H1 (cell line): Measurements from ENCODE around the gene ASAP3. TPM values are rescaled to one million over a fixed set of nuclear protein-coding genes. Genes with fewer than 3 reads are reported as not detected.

Source experiments
- CTCF ChIA-PET: fragments of 300-600 bp; sonication (Branson Sonifier 250); formaldehyde crosslinking; loops from one replicate; lab custom pipeline; 2021; ENCODE audit not compliant: partially characterized antibody; lab: Charles Lee
- POLR2A ChIA-PET: fragments of 300-600 bp; sonication (Branson Sonifier 250); formaldehyde crosslinking; loops from one replicate; lab custom pipeline; 2021; ENCODE audit warnings: inconsistent platforms; ENCODE audit not compliant: partially characterized antibody; lab: Charles Lee
- DNase-seq, 2 experiments: peaks; one replicate each; pipeline versions ENCODE4 v3.0.0 to v3.0.0-alpha.2; 2010 to 2022; ENCODE audit warnings: low spot score in 2 of 2, low read depth in 1 of 2, mixed read lengths in 1 of 2
- FAIRE-seq: peaks from 2 replicates; lab custom pipeline; 2011; peaks lifted over from hg19 to GRCh38; lab: Jason Lieb, UNC
- H2AFZ ChIP-seq: 2 replicates; pipeline ENCODE4 v1.8.1; 2012; ENCODE audit warnings: low read length, inconsistent platforms
- H2AK5ac ChIP-seq: 2 replicates; pipeline ENCODE4 v1.6.1; 2013; ENCODE audit warnings: low read depth, low read length
- H2BK120ac ChIP-seq: replicated peaks from 2 replicates; pipeline ENCODE3; 2013; ENCODE audit warnings: low read depth, low read length, inconsistent platforms
- H2BK12ac ChIP-seq: 2 replicates; pipeline ENCODE4 v1.6.1; 2013; ENCODE audit warnings: low read depth, low read length
- H2BK15ac ChIP-seq: 2 replicates; pipeline ENCODE4 v1.6.1; 2013; ENCODE audit warnings: low read length
- H2BK20ac ChIP-seq: 2 replicates; pipeline ENCODE4 v1.6.1; 2013; ENCODE audit warnings: low read length
- H2BK5ac ChIP-seq: 2 replicates; pipeline ENCODE4 v1.6.1; 2013; ENCODE audit warnings: low read depth, low read length
- H3K14ac ChIP-seq: 2 replicates; pipeline ENCODE4 v1.6.1; 2013; ENCODE audit warnings: inconsistent platforms; ENCODE audit not compliant: insufficient read length
- H3K18ac ChIP-seq: 2 replicates; pipeline ENCODE4 v1.6.1; 2013; ENCODE audit warnings: low read length; ENCODE audit errors: extremely low read depth
- H3K23ac ChIP-seq: 2 replicates; pipeline ENCODE4 v1.6.1; 2013; ENCODE audit warnings: inconsistent platforms; ENCODE audit not compliant: insufficient read length
- H3K23me2 ChIP-seq: 2 replicates; pipeline ENCODE4 v1.6.1; 2013; ENCODE audit warnings: low read depth, low read length
- H3K27ac ChIP-seq: 2 replicates; pipeline ENCODE4 v1.6.1; 2011; ENCODE audit warnings: low read depth, low read length, inconsistent platforms
- H3K27me3 ChIP-seq, 4 experiments: replicated peaks in 1 of 4; 1 replicate in 1 of 4; 2 replicates in 3 of 4; pipeline versions ENCODE4 v1.6.1 to v1.8.1; 2011 to 2013; ENCODE audit warnings: low read length in 3 of 4, mild to moderate bottlenecking in 3 of 4, inconsistent platforms in 2 of 4, mixed read lengths in 2 of 4, moderate library complexity in 1 of 4; ENCODE audit not compliant: control insufficient read depth in 3 of 4, insufficient read depth in 3 of 4; ENCODE audit errors: extremely low read depth in 1 of 4
- H3K36me3 ChIP-seq, 4 experiments: 2 replicates each; pipeline versions ENCODE4 v1.6.1 to v1.8.1; 2011 to 2013; ENCODE audit warnings: mild to moderate bottlenecking in 4 of 4, low read length in 3 of 4, moderate library complexity in 2 of 4, control low read depth in 1 of 4, inconsistent platforms in 1 of 4; ENCODE audit not compliant: insufficient read depth in 4 of 4, control insufficient read depth in 2 of 4
- H3K4ac ChIP-seq: replicated peaks from 2 replicates; pipeline ENCODE3; 2013; ENCODE audit warnings: low read length, low read depth, mixed read lengths, inconsistent platforms; ENCODE audit not compliant: insufficient read length
- H3K4me1 ChIP-seq, 4 experiments: replicated peaks in 1 of 4; 1 replicate in 1 of 4; 2 replicates in 3 of 4; pipeline versions ENCODE4 v1.6.1 to v1.8.1; 2011 to 2013; ENCODE audit warnings: low read length in 3 of 4, inconsistent platforms in 2 of 4, mixed read lengths in 1 of 4; ENCODE audit not compliant: insufficient read depth in 4 of 4, control insufficient read depth in 3 of 4
- H3K4me2 ChIP-seq, 2 experiments: 2 replicates each; pipeline versions ENCODE4 v1.6.1 to v1.8.1; 2011 to 2013; ENCODE audit warnings: low read depth in 2 of 2, low read length in 2 of 2, control low read depth in 1 of 2, inconsistent platforms in 1 of 2, mild to moderate bottlenecking in 1 of 2; ENCODE audit not compliant: insufficient read depth in 1 of 2
- H3K4me3 ChIP-seq, 4 experiments: fragments of 200-600, 300-600 bp in 1 of 4; sonication (generic), shearing (Covaris generic), sonication (Bioruptor Twin) in 1 of 4; 2 replicates each; pipeline versions ENCODE4 v1.5.1 to v1.8.1; 2011 to 2016; ENCODE audit warnings: low read length in 4 of 4, low read depth in 3 of 4, control low read depth in 2 of 4, inconsistent platforms in 2 of 4, mild to moderate bottlenecking in 2 of 4, mixed read lengths in 1 of 4, moderate library complexity in 1 of 4; ENCODE audit not compliant: insufficient read depth in 2 of 4; ENCODE audit errors: extremely low read depth in 1 of 4
- H3K56ac ChIP-seq: replicated peaks from 2 replicates; pipeline ENCODE3; 2013; ENCODE audit warnings: low read depth, mild to moderate bottlenecking, mixed read lengths, low read length, inconsistent platforms; ENCODE audit not compliant: insufficient read length
- H3K79me1 ChIP-seq: 2 replicates; pipeline ENCODE4 v1.6.1; 2013; ENCODE audit warnings: low read depth, low read length, control low read depth
- H3K79me2 ChIP-seq, 2 experiments: 2 replicates each; pipeline versions ENCODE4 v1.6.1 to v1.8.1; 2012 to 2013; ENCODE audit warnings: low read length in 2 of 2, mild to moderate bottlenecking in 2 of 2, inconsistent platforms in 1 of 2; ENCODE audit not compliant: insufficient read depth in 2 of 2, control insufficient read depth in 1 of 2
- H3K9ac ChIP-seq, 4 experiments: replicated peaks in 1 of 4; 1 replicate in 1 of 4; 2 replicates in 3 of 4; pipeline versions ENCODE4 v1.6.1 to v1.8.1; 2011 to 2013; ENCODE audit warnings: low read depth in 3 of 4, low read length in 3 of 4, control low read depth in 2 of 4, mild to moderate bottlenecking in 2 of 4, moderate library complexity in 2 of 4, inconsistent platforms in 1 of 4; ENCODE audit errors: extremely low read depth in 1 of 4
- H3K9me3 ChIP-seq, 2 experiments: 2 replicates each; pipeline versions ENCODE4 v1.6.1 to v1.8.1; 2012 to 2013; ENCODE audit warnings: mild to moderate bottlenecking in 2 of 2, moderate library complexity in 2 of 2, control low read depth in 1 of 2, inconsistent platforms in 1 of 2, low read depth in 1 of 2, low read length in 1 of 2, mixed read lengths in 1 of 2; ENCODE audit not compliant: insufficient read depth in 2 of 2
- H4K20me1 ChIP-seq, 2 experiments: replicated peaks in 1 of 2; 2 replicates each; pipeline versions ENCODE3 to v1.8.1; 2011 to 2013; ENCODE audit warnings: inconsistent platforms in 2 of 2, low read length in 2 of 2, mild to moderate bottlenecking in 1 of 2; ENCODE audit not compliant: insufficient read depth in 2 of 2, control insufficient read depth in 1 of 2
- H4K5ac ChIP-seq: 2 replicates; pipeline ENCODE4 v1.6.1; 2013; ENCODE audit warnings: low read length, low read depth, mixed read lengths, inconsistent platforms; ENCODE audit not compliant: insufficient read length
- H4K8ac ChIP-seq: 2 replicates; pipeline ENCODE4 v1.8.0; 2013; ENCODE audit warnings: mild to moderate bottlenecking, moderate library complexity, low read length, inconsistent platforms; ENCODE audit not compliant: insufficient read depth; ENCODE audit errors: extremely low read depth
- H4K91ac ChIP-seq: replicated peaks from 2 replicates; pipeline ENCODE3; 2013; ENCODE audit warnings: low read length, mixed read lengths, inconsistent platforms; ENCODE audit not compliant: insufficient read length
- ATF3 ChIP-seq: IDR thresholded peaks from 2 replicates; pipeline ENCODE4 v1.6.1; 2011; ENCODE audit warnings: low read depth, mild to moderate bottlenecking, low read length; ENCODE audit not compliant: insufficient read depth
- BCL11A ChIP-seq, 2 experiments: IDR thresholded peaks; one replicate each; pipeline ENCODE4 v1.6.1; 2011; ENCODE audit warnings: low read depth in 2 of 2, low read length in 2 of 2, mild to moderate bottlenecking in 2 of 2
- CBX5 ChIP-seq: fragments of 300-800, 300-1000 bp; sonication (generic); IDR thresholded peaks from 2 replicates; pipeline ENCODE4 v1.7.1; 2016; ENCODE audit warnings: antibody characterized with exemption, low read length, low read depth
- GABPA ChIP-seq: IDR thresholded peaks from 2 replicates; pipeline ENCODE4 v1.6.1; 2011; ENCODE audit warnings: mild to moderate bottlenecking, low read length, moderate library complexity, borderline replicate concordance; ENCODE audit not compliant: insufficient read depth
- GTF2F1 ChIP-seq: IDR thresholded peaks from 2 replicates; pipeline ENCODE4 v1.6.1; 2012; ENCODE audit warnings: low read depth, low read length, improper control_type of control experiment, borderline replicate concordance
- HDAC2 ChIP-seq, 2 experiments: fragments of 300-600 bp in 1 of 2; sonication (generic) in 1 of 2; IDR thresholded peaks; 2 replicates each; pipeline ENCODE4 v1.6.1; 2011 to 2012; ENCODE audit warnings: low read depth in 2 of 2, low read length in 2 of 2, mild to moderate bottlenecking in 2 of 2, moderate library complexity in 2 of 2, borderline replicate concordance in 1 of 2, inconsistent platforms in 1 of 2
- KDM1A ChIP-seq: fragments of 200-600, 300-600 bp; sonication (generic); IDR thresholded peaks from 2 replicates; pipeline ENCODE4 v1.7.1; 2016; ENCODE audit warnings: mild to moderate bottlenecking, low read length, borderline replicate concordance
- POLR2A ChIP-seq, 2 experiments: IDR thresholded peaks; 1 replicate in 1 of 2; 2 replicates in 1 of 2; pipeline ENCODE4 v1.6.1; 2011; ENCODE audit warnings: low read depth in 2 of 2, low read length in 2 of 2, mild to moderate bottlenecking in 2 of 2; ENCODE audit errors: control extremely low read depth in 1 of 2
- RAD21 ChIP-seq, 2 experiments: IDR thresholded peaks in 1 of 2; conservative IDR thresholded peaks in 1 of 2; 2 replicates each; pipeline ENCODE4 v1.6.1; 2011; ENCODE audit warnings: low read depth in 2 of 2, low read length in 2 of 2, improper control_type of control experiment in 1 of 2, inconsistent platforms in 1 of 2, mild to moderate bottlenecking in 1 of 2, moderate library complexity in 1 of 2
- SP2 ChIP-seq: IDR thresholded peaks from 2 replicates; pipeline ENCODE4 v1.6.1; 2012; ENCODE audit warnings: mild to moderate bottlenecking, low read length, inconsistent platforms
- SUZ12 ChIP-seq: fragments of 200-600 bp; sonication (generic); IDR thresholded peaks from 2 replicates; pipeline ENCODE4 v1.6.1; 2012; ENCODE audit warnings: mild to moderate bottlenecking, inconsistent platforms, low read length, moderate library complexity, mixed read lengths
- YY1 ChIP-seq: IDR thresholded peaks from 2 replicates; pipeline ENCODE4 v1.6.1; 2011; ENCODE audit warnings: low read depth, mild to moderate bottlenecking, low read length
- WGBS, 2 experiments: shearing (Covaris generic) in 1 of 2; methylation state at CpG; one replicate each; pipeline versions ENCODE4 v1.1.6 to v1.1.7; 2013 to 2015; ENCODE audit warnings: low lambda C conversion rate in 2 of 2, mixed read lengths in 2 of 2, inconsistent platforms in 1 of 2, low coverage in 1 of 2, missing lambda C conversion rate in 1 of 2; ENCODE audit not compliant: insufficient replicate concordance in 2 of 2, insufficient coverage in 1 of 2, insufficient read length in 1 of 2; ENCODE audit errors: extremely low coverage in 1 of 2, missing lambda C conversion rate in 1 of 2; 5-methylcytosine and 5-hydroxymethylcytosine counted together
- polyA plus RNA-seq, 7 experiments: library from polyadenylated mRNA; depleted of rRNA in 3 of 7; stranded (reverse) in 5 of 7; unstranded in 2 of 7; fragments of >200 nt in 5 of 7; fragments of 200-250 nt in 2 of 7; gene quantifications; 1 replicate in 5 of 7; 2 replicates in 1 of 7; 4 replicates in 1 of 7; pipeline versions ENCODE4 v1.2.1 to v1.2.3, GENCODE V29; 2011 to 2013; ENCODE audit warnings: missing spikeins in 2 of 7, mixed read lengths in 2 of 7
- total RNA-seq: library from RNA; stranded (reverse); fragmentation: NEBNext Ultra II Directional; extraction: Animal tissue kit (Norgen Biotek cat#: 25700); gene quantifications from 2 replicates; pipeline ENCODE4 v1.2.1, GENCODE V29; 2021

Gene ASAP3
- total and polyA plus RNA-seq, 2 of the 8 experiments (the other 6 are each of a cell fraction or from before 2014, with no cell fraction given): 53.1 to 58.0 TPM

- Histone ChIP-seq H2BK120ac (no peak overlapping the region), H4K20me1 (peaks cover 3 to 13% of the 10 kb centered on the region in 2 experiments), H3K14ac (no peak overlapping the region)
Measured at GRCh38 chr1:23416964-23417363, 67.0 kb downstream of the ASAP3 start.

More at GRCh38 chr1:23416964-23417363, 67.0 kb downstream of the ASAP3 start:
- DNase-seq (no peak), FAIRE-seq (no peak)
- H3K9ac ChIP-seq: no peak overlapping the region
- H3K23ac ChIP-seq: no peak overlapping the region
- H4K91ac ChIP-seq: no peak overlapping the region
- H2BK12ac ChIP-seq: no peak overlapping the region
- TF ChIP-seq SUZ12: no peak
- no peak for TF ChIP-seq ATF3
- no peak for TF ChIP-seq GABPA
- no peak for TF ChIP-seq RAD21 (IDR thresholded peaks at IDR 0.05 in 1 of 2, conservative IDR thresholded peaks at IDR 0.05 in 1 of 2; ENCODE audit: low read depth in 2 of 2, low read length in 2 of 2)
- no peak for TF ChIP-seq YY1
- TF ChIP-seq POLR2A (IDR thresholded peaks at IDR 0.05; ENCODE audit: control extremely low read depth in 1 of 2, low read depth in 2 of 2, low read length in 2 of 2): no peak
- no peak for TF ChIP-seq BCL11A (IDR thresholded peaks at IDR 0.05; ENCODE audit: low read depth in 2 of 2, low read length in 2 of 2)
- TF ChIP-seq HDAC2 (IDR thresholded peaks at IDR 0.05; ENCODE audit: borderline replicate concordance in 1 of 2, low read depth in 2 of 2, low read length in 2 of 2): no peak
- no peak for TF ChIP-seq CBX5
- no peak for TF ChIP-seq KDM1A
- no peak for TF ChIP-seq GTF2F1
- no peak for TF ChIP-seq SP2
- TF ChIP-seq, all 59 proteins: peak for 0
- Histone ChIP-seq H3K36me3 (no peaks in the 10 kb centered on the region), H4K8ac (no peak overlapping the region), H3K79me2 (no peaks in the 10 kb centered on the region), H2BK15ac (no peak overlapping the region), H3K56ac (no peak overlapping the region), H2BK5ac (no peak overlapping the region), H3K27ac (no peak overlapping the region), H2AFZ (no peak overlapping the region), H3K4ac (no peak overlapping the region), H3K4me1 (no peaks in the 10 kb centered on the region; a peak in 1 of 7 replicates), H2BK20ac (no peak overlapping the region), H3K23me2 (no peaks in the 10 kb centered on the region), H3K27me3 (peaks cover 53 to 73% (median 65%) of the 10 kb centered on the region in 4 experiments), H3K4me2 (no peak overlapping the region), H3K79me1 (0 out of 2 replicates have a peak, but pooled peaks cover 2% of the 10 kb centered on the region), H3K18ac (no peak overlapping the region), H3K4me3 (no peak overlapping the region), H2AK5ac (no peak overlapping the region), H4K5ac (no peak overlapping the region), H3K9me3 (no peaks in the 10 kb centered on the region; a peak in 1 of 4 replicates)
- POLR2A ChIA-PET: interaction anchor here (0.5 to 0.9 kb wide), 2 partner anchors 12 to 35 kb away, joined by 3 to 5 read pairs; no protein-coding TSS in a partner anchor
- 91% methylated on average over 4 of the region's 4 CpGs; no CpG with 5 or more reads in 1 of the 2 experiments for WGBS, 2 experiments
- CTCF ChIA-PET: interaction anchor here (0.6 to 2.7 kb wide), 4 partner anchors 13 to 208 kb away, joined by 3 to 29 read pairs (median 3); no protein-coding TSS in a partner anchor
